Heart left ventricle (tissue), 16 donors: ENCODE measurements around the gene PRX. TPM values are rescaled to one million over a fixed set of nuclear protein-coding genes. Genes with fewer than 3 reads are reported as not detected.

Experiments
- ATAC-seq, 4 donors: fragments of 200-7000 bp; cut with Tn5 transposase; one replicate each; pipeline ENCODE4 v1.9.1; 2020 to 2022; ENCODE audit warnings: moderate library complexity in 4 of 4, mild to moderate bottlenecking in 3 of 4, moderate number of reproducible peaks in 1 of 4
- DNase-seq, 5 donors: peaks; one replicate each; pipeline ENCODE4 v3.0.0-alpha.2; 2020
- H3K27ac ChIP-seq, 12 donors: fragments of 200-600 bp; sonication (generic) in 4 of 12; one replicate each; pipeline versions ENCODE4 v1.5.0 to v1.8.0; 2016 to 2022; ENCODE audit warnings: mild to moderate bottlenecking in 2 of 12
- H3K27me3 ChIP-seq, 9 donors: fragments of 200-600 bp; sonication (generic) in 2 of 9; one replicate each; pipeline versions ENCODE4 v1.5.1 to v1.8.0; 2016 to 2022; ENCODE audit warnings: mild to moderate bottlenecking in 3 of 9
- H3K36me3 ChIP-seq, 9 donors: fragments of 200-600 bp; sonication (generic) in 2 of 9; one replicate each; pipeline versions ENCODE4 v1.5.0 to v1.8.0; 2018 to 2022; ENCODE audit warnings: mild to moderate bottlenecking in 2 of 9
- H3K4me1 ChIP-seq, 12 donors: fragments of 200-600 bp; sonication (generic) in 4 of 12; one replicate each; pipeline versions ENCODE4 v1.5.0 to v1.8.0; 2016 to 2022; ENCODE audit warnings: mild to moderate bottlenecking in 3 of 12
- H3K4me3 ChIP-seq, 12 donors: fragments of 200-600 bp; sonication (generic) in 4 of 12; one replicate each; pipeline versions ENCODE4 v1.5.0 to v1.8.0; 2017 to 2022; ENCODE audit warnings: mild to moderate bottlenecking in 9 of 12, moderate library complexity in 4 of 12
- H3K9me3 ChIP-seq, 12 donors: fragments of 200-600 bp; sonication (generic) in 4 of 12; one replicate each; pipeline versions ENCODE4 v1.5.0 to v1.8.0; 2016 to 2022; ENCODE audit warnings: mild to moderate bottlenecking in 1 of 12
- POLR2A ChIP-seq, 2 donors: fragments of 450-650 bp; IDR thresholded peaks; one replicate each; pipeline ENCODE4 v1.6.1; 2017; ENCODE audit warnings: antibody characterized with exemption in 2 of 2, mild to moderate bottlenecking in 2 of 2, moderate library complexity in 2 of 2
- WGBS, 4 donors: extraction: QIAGEN DNeasy Blood & Tissue Kit in 2 of 4; methylation state at CpG; one replicate each; pipeline versions ENCODE4 v1.1.5 to v1.1.7; 2013 to 2018; 5-methylcytosine and 5-hydroxymethylcytosine counted together
- intact Hi-C, 10 donors: fragments of 100-400 bp; cut with DNase I; formaldehyde crosslinking; loops; one replicate each; pipeline versions ENCODE4 v1.11.1 to v1.14.2; 2022
- polyA plus RNA-seq, 2 donors: library from polyadenylated mRNA; stranded (reverse); fragments of 200-250 nt; gene quantifications; one replicate each; pipeline ENCODE4 v1.2.3, GENCODE V29; 2013
- total RNA-seq, 9 donors: library from RNA; depleted of rRNA in 2 of 9; stranded (reverse); fragments of >200 nt in 2 of 9; fragmentation: NEBNext Ultra II Directional in 3 of 9; extraction: Animal tissue kit (Norgen Biotek cat#: 25700) in 3 of 9; gene quantifications; one replicate each; pipeline versions ENCODE4 v1.1.0 to v1.2.4, GENCODE V29; 2016 to 2023
- TF ChIP-seq, protein P1 (sequence below), 12 donors: fragments of 200-600 bp; sonication (generic) in 4 of 12; IDR thresholded peaks; one replicate each; pipeline versions ENCODE4 v1.5.0 to v1.8.0; 2018 to 2022; ENCODE audit warnings: antibody characterized with exemption in 12 of 12, mild to moderate bottlenecking in 5 of 12
- donor health status: ischemic (EF 13 %, LVEDD 7.1; RV severe dilation, severe dysfunction).
- donor health status: healthy with polysubstance abuse.
- donor health status: DM: no; HTN: yes; CAD: no.
- donor health status: DM: no; HTN: no; CAD: no.
- donor health status: ischemic (EF 25% LVEDD 6.9; RV normal size, moderate dysfunction).
- donor health status: ischemic (EF 25% LVEDD 5.7; RV mildly dilated, moderate dysfunction).
- donor health status: healthy.
- donor health status: DM: yes; HTN: yes; CAD: no.
- donor health status: ischemic (EF 35%, LVEDD 5.7; RV mildly dilated, moderate dysfunction).
- donor health status: nonischemic (EF 11% LVEDD 7.7; RV severe dilation, severe dysfunction).
- donor health status: DM: yes; HTN: yes; CAD: no.
- donor health status: PGD.
- donor health status: ischemic (EF 29% LVEDD 5.4; RV normal size, mild dysfunction).
- donor health status: nonischemic (EF 23%, LVEDD 6.1; RV moderate dilation, normal function).

PRX gene
- total and polyA plus RNA-seq, 11 donors: 2.5 to 4.6 (median 3.1) TPM

DNA sequence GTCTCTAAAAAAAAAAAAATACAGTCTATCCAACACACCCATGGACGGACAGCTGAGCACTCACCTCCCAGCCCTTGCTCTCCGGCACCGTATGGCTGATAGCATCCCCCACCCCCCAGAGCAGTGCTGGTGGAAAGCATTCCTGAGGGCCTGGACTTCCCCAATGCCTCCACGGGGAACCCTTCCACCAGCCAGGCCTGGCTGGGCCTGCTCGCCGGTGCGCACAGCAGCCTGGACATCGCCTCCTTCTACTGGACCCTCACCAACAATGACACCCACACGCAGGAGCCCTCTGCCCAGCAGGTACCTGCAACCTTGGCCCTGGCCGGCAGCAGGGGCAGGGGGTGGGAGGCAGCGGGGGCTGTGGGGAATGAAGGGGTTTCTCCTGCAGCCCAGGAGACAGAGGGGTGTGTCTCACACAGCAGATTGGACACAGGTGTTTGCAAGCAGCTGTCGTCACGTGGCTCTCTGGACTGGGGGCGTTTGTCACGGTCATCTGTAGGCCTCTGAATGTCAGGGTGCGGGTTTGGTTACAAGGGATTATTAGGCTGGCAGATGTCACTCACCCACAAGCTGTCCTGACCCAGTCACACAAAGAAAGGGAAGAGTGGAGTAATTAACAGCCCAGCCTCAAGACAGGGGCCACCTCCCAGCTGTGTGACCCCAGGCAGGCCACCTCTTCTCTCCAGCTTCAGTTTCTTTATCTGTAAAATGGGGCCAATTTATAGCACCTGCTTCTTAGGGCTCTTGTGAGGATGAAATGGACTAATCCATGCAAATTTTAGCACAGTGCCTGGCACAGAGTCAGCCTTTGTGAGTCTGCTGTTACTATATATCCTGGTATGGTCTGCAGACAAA is 45.4 kb downstream of the PRX start:
- no peak for ATAC-seq
- Histone ChIP-seq H3K4me3 (no peak overlapping the region), H3K27me3 (no peaks in the 10 kb centered on the region), H3K4me1 (peaks cover 0 to 25% (median 3%) of the 10 kb centered on the region in 12 donors), H3K27ac (no peak overlapping the region), H3K9me3 (no peaks in the 10 kb centered on the region), H3K36me3 (peaks cover 0 to 65% (median 61%) of the 10 kb centered on the region in 9 donors)
- 80 to 84% (median 84%) methylated on average over 13 to 16 of the region's 16 CpGs for WGBS, 4 donors
- intact Hi-C loops: no loop called here
- TF ChIP-seq, protein P1, sequence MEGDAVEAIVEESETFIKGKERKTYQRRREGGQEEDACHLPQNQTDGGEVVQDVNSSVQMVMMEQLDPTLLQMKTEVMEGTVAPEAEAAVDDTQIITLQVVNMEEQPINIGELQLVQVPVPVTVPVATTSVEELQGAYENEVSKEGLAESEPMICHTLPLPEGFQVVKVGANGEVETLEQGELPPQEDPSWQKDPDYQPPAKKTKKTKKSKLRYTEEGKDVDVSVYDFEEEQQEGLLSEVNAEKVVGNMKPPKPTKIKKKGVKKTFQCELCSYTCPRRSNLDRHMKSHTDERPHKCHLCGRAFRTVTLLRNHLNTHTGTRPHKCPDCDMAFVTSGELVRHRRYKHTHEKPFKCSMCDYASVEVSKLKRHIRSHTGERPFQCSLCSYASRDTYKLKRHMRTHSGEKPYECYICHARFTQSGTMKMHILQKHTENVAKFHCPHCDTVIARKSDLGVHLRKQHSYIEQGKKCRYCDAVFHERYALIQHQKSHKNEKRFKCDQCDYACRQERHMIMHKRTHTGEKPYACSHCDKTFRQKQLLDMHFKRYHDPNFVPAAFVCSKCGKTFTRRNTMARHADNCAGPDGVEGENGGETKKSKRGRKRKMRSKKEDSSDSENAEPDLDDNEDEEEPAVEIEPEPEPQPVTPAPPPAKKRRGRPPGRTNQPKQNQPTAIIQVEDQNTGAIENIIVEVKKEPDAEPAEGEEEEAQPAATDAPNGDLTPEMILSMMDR (IDR thresholded peaks at IDR 0.05): no peak
- DNase-seq: no peak

GRCh38 chr19:40366697-40367561 is 46.2 kb downstream of the PRX start:
- Histone ChIP-seq H3K36me3 (peaks cover 0 to 56% (median 52%) of the 10 kb centered on the region in 9 donors), H3K27ac (no peak overlapping the region)

GRCh38 chr19:40365613-40366401 is 47.4 kb downstream of the PRX start:
- Histone ChIP-seq H3K4me1 (peaks cover 0 to 44% (median 3%) of the 10 kb centered on the region in 12 donors), H3K4me3 (peak overlapping the region in 9 of 12 donors; percentile 33 to 57 (median 42)), H3K9me3 (no peaks in the 10 kb centered on the region), H3K27me3 (no peaks in the 10 kb centered on the region), H3K27ac (peak overlapping the region in 2 of 12 donors; percentile 16 to 58), H3K36me3 (peaks cover 0 to 45% (median 41%) of the 10 kb centered on the region in 9 donors)
- intact Hi-C loops: no loop called here
- ATAC-seq (peak; percentile 60 to 92 (median 90)), DNase-seq (peak; percentile 52 to 79 (median 68))
- no peak for TF ChIP-seq POLR2A (IDR thresholded peaks at IDR 0.05)
- TF ChIP-seq, protein P1 (IDR thresholded peaks at IDR 0.05): no peak
- WGBS, 4 donors: 31 to 47% (median 40%) methylated on average over 23 to 28 of the region's 28 CpGs

More at GRCh38 chr19:40366697-40367561, 46.2 kb downstream of the PRX start:
- DNase-seq: no peak
- peak in 1 of 4 donors; percentile 7 for ATAC-seq
- peak overlapping the region in 1 of 12 donors; percentile 57 for H3K4me3 ChIP-seq
- TF ChIP-seq POLR2A (IDR thresholded peaks at IDR 0.05): no peak
- TF ChIP-seq, protein P1 (IDR thresholded peaks at IDR 0.05): no peak
- H3K4me1 ChIP-seq: peaks cover 0 to 34% (median 3%) of the 10 kb centered on the region in 12 donors
- 83 to 90% (median 87%) methylated on average over 20 to 27 of the region's 27 CpGs for WGBS, 4 donors
- H3K27me3 ChIP-seq: no peaks in the 10 kb centered on the region
- intact Hi-C loops: no loop called here
- H3K9me3 ChIP-seq: no peaks in the 10 kb centered on the region
